Fibroblast of pulmonary artery (primary cell): Measurements from ENCODE around the gene MKKS.

Experiments
- DNase-seq: peaks from one replicate; pipeline ENCODE4 v3.0.0-alpha.2; 2010; ENCODE audit warnings: low read depth
- H3K4me3 ChIP-seq: replicated peaks from 2 replicates; pipeline ENCODE4 v1.5.1; 2011; ENCODE audit warnings: low read depth, mild to moderate bottlenecking, control low read depth, low read length, moderate library complexity
- CTCF ChIP-seq: IDR thresholded peaks from 2 replicates; pipeline ENCODE4 v1.5.1; 2011; ENCODE audit warnings: mild to moderate bottlenecking, control low read depth, low read length, inconsistent platforms; ENCODE audit errors: missing control alignments

MKKS gene

DNA sequence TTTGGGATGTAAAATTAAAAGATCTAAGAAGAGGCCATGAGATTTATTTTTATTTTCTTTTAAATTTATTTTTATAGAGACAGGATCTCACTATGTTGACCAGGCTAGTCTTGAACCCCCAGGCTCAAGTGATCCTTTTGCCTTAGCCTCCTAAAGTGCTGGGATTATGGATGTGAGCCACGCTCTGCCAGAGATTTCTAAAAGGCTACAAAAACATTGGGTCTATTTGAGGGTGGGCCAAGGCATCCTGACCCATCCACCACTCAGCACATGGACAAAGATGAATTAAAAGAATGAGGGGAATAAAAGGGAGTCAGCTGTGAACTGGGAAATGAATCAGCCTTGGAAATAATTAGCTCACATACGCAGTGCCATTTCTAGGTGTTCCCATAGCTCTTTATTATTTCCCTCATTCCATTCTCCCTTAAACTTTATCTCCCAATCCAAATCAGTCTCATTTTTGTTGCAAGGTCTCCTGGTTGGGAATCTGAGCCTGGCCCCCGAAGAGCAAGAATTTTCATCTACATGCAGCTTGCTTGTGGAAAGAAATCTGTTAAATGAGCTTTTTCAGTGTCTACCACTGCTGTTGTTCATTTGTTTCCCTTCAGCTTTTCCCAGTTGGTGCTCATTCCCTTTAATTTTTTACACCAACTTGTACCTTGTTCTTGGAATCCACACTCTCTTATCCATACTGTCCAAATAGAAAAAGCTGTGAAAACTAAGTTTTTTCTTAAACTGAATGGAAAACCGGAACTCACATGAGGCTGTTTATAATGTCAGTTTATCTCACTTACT lies 66.9 kb downstream of the MKKS start:
- no peak for DNase-seq
- no peak for TF ChIP-seq CTCF
- no peak overlapping the region for H3K4me3 ChIP-seq

- no peak for DNase-seq
- TF ChIP-seq CTCF = no peak
- no peak overlapping the region for H3K4me3 ChIP-seq
These were observed 71.3 kb downstream of the MKKS start for GRCh38 chr20:10362674-10363073.

GRCh38 chr20:10360878-10361277 lies 73.1 kb downstream of the MKKS start:
- H3K4me3 ChIP-seq = no peak overlapping the region
- no peak for TF ChIP-seq CTCF
- no peak for DNase-seq

DNA sequence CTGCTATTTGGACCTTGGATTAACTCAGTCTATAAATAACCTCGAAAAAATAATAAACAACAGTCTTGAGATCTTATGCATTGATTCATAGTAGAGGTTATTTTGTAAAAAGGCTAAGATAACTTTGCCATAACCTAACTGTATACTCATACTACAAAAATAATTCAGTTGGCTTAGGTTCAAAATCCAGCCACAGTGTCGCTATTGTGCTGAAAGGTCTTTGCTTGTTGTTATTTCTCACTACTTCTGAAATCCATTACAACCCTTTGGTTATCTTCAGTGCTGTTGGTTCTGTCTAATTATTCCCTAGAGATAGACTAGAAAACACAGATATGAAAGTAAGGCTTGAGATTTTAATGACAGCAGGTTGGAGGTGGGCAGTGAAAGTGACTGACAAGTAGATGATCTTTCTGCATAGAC lies 74.4 kb downstream of the MKKS start:
- peak; percentile 29 for DNase-seq
- H3K4me3 ChIP-seq = no peak overlapping the region
- TF ChIP-seq CTCF = no peak

DNA sequence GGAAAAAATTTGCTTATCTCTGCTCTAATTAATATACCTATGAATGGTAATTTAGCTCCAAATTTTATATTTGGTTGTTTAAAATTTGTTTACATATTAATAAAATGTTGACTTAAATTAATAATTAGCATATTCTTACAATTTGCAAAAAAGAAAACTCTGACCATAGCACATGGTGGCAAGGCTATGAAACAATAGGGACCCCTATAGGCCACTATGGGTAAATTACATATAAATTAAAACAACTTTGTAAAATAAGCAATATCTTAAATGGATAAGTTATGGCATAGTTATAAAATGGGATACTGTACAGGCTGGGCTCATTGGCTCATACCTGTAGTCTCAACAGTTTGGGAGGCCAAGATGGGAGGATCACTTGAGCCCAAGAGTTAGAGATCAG lies 76.0 kb downstream of the MKKS start:
- DNase-seq = peak; percentile 29
- peak; percentile 63 for TF ChIP-seq CTCF
- H3K4me3 ChIP-seq = no peak overlapping the region

DNA sequence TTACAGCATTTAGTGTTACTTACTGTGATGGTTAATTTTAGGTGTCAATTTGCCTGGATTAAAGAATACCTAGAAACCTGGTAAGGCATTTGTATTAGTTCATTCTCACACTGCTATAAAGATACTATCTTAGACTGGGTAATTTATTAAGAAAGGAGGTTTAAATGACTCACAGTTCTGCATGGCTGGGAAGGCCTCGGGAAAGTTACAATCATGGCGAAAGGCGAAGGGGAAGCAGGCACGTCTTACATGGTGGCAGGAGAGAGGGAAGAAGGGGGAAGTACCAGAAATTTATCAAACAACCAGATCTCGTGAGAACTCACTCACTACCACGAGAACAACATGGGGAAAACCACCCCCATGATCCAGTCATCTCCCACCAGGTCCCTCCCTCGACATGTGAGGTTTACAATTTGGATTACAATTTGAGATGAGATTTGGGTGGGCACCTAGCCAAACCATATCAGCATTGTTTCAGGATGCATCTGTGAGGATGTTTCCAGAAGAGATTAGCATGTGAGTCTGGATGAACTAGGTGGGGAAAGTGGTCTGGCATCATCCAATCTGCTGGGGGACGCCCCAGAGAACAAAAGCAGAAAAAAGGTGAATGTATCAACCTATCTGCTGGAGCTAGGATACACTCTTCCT lies 76.8 kb downstream of the MKKS start:
- DNase-seq = no peak
- H3K4me3 ChIP-seq = no peak overlapping the region
- no peak for TF ChIP-seq CTCF
